Measurements from ENCODE around the gene VOPP1. TPM values are rescaled to one million over a fixed set of nuclear protein-coding genes. Genes with fewer than 3 reads are reported as not detected.

The VOPP1 gene
- total and polyA plus RNA-seq, 2 of the 13 experiments (the other 11 are each of a cell fraction or from before 2014, with no cell fraction given): 21.8 to 55.3 TPM

GRCh38 chr7:55572378-55573233 lies at the start of gene VOPP1 (continued):
- no peak for TF ChIP-seq ZNF503 (CRISPR knock-in tag; IDR thresholded peaks at IDR 0.05)
- peak; percentile 87; the same call in 1 of the 2 replicates for TF ChIP-seq MEF2D (CRISPR knock-in tag; IDR thresholded peaks at IDR 0.05)
- TF ChIP-seq, protein P1, sequence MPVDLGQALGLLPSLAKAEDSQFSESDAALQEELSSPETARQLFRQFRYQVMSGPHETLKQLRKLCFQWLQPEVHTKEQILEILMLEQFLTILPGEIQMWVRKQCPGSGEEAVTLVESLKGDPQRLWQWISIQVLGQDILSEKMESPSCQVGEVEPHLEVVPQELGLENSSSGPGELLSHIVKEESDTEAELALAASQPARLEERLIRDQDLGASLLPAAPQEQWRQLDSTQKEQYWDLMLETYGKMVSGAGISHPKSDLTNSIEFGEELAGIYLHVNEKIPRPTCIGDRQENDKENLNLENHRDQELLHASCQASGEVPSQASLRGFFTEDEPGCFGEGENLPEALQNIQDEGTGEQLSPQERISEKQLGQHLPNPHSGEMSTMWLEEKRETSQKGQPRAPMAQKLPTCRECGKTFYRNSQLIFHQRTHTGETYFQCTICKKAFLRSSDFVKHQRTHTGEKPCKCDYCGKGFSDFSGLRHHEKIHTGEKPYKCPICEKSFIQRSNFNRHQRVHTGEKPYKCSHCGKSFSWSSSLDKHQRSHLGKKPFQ (CRISPR knock-in tag; IDR thresholded peaks at IDR 0.05; ENCODE audit: insufficient replicate concordance): peak; percentile 46
- TF ChIP-seq ZFX (CRISPR knock-in tag; IDR thresholded peaks at IDR 0.05; ENCODE audit: low read depth): 0 out of 2 replicates have a peak, but pooled peaks have one; percentile 51
- 0 out of 2 replicates have a peak, but pooled peaks have one; percentile 4 for TF ChIP-seq MYPOP (CRISPR knock-in tag; IDR thresholded peaks at IDR 0.05)
- TF ChIP-seq HNF4G (IDR thresholded peaks at IDR 0.05; ENCODE audit: borderline replicate concordance, low read depth, low read length): no peak
- no peak for TF ChIP-seq HNF4G (CRISPR knock-in tag; IDR thresholded peaks at IDR 0.05; ENCODE audit: borderline replicate concordance, low read depth)
- peak; percentile 86 for TF ChIP-seq ZBTB14 (CRISPR knock-in tag; IDR thresholded peaks at IDR 0.05)
- peak; percentile 68; the same call in 1 of the 2 replicates for TF ChIP-seq ZNF790 (CRISPR knock-in tag; IDR thresholded peaks at IDR 0.05; ENCODE audit: borderline replicate concordance)
- 0 out of 2 replicates have a peak, but pooled peaks have one; percentile 32 for TF ChIP-seq HIVEP1 (CRISPR knock-in tag; IDR thresholded peaks at IDR 0.05)
- peak; percentile 26 for TF ChIP-seq SKI (IDR thresholded peaks at IDR 0.05; ENCODE audit: partially characterized antibody)
- no peak for TF ChIP-seq ZNF878 (CRISPR knock-in tag; IDR thresholded peaks at IDR 0.05)
- TF ChIP-seq ZBTB1 (CRISPR knock-in tag; IDR thresholded peaks at IDR 0.05; ENCODE audit: borderline replicate concordance): no peak
- TF ChIP-seq NKX3-1 (CRISPR knock-in tag; IDR thresholded peaks at IDR 0.05): no peak
- TF ChIP-seq ZNF430 (CRISPR knock-in tag; IDR thresholded peaks at IDR 0.05): 0 out of 2 replicates have a peak, but pooled peaks have one; percentile 34
- TF ChIP-seq ATF4 (CRISPR knock-in tag; IDR thresholded peaks at IDR 0.05): no peak
- no peak for TF ChIP-seq NR2F6 (IDR thresholded peaks at IDR 0.05)
- TF ChIP-seq NR2F6 (CRISPR knock-in tag; IDR thresholded peaks at IDR 0.05): no peak
- 0 out of 2 replicates have a peak, but pooled peaks have one; percentile 19 for TF ChIP-seq HNRNPL (IDR thresholded peaks at IDR 0.05; ENCODE audit: low read depth, low read length)
- 0 out of 3 replicates have a peak, but pooled peaks have one; percentile 19 for TF ChIP-seq MXI1 (IDR thresholded peaks at IDR 0.05; ENCODE audit: borderline replicate concordance, low read depth, low read length)

Data from HepG2 (cell line).